GM18511 (cell line): ENCODE data around the gene C20orf96.
A peak's percentile ranks its signal among the peaks of the same experiment; 100 is the strongest.

Source experiments
- ATAC-seq: cut with Tn5 transposase; IDR thresholded peaks from one replicate; pipeline ENCODE4 v1.9.1; 2021; ENCODE audit warnings: mild to moderate bottlenecking, moderate library complexity; ENCODE audit not compliant: unreplicated experiment

C20orf96 gene

GRCh38 chr20:312067-312466, 21.5 kb upstream of the C20orf96 start:
- no peak for ATAC-seq

- ATAC-seq, result no peak
Measured at GRCh38 chr20:311609-312008, 21.1 kb upstream of the C20orf96 start.

GRCh38 chr20:310645-311044, 20.1 kb upstream of the C20orf96 start:
- no peak for ATAC-seq

GRCh38 chr20:309841-310644, 19.5 kb upstream of the C20orf96 start:
- peak; percentile 99 for ATAC-seq

GRCh38 chr20:309306-309840, 18.8 kb upstream of the C20orf96 start:
- no peak for ATAC-seq

GRCh38 chr20:308427-309038, 18.0 kb upstream of the C20orf96 start:
- ATAC-seq, result no peak

- ATAC-seq, result no peak
Measured at GRCh38 chr20:305745-306144, 15.2 kb upstream of the C20orf96 start.

GRCh38 chr20:301886-302848, 11.6 kb upstream of the C20orf96 start:
- no peak for ATAC-seq

GRCh38 chr20:300345-300990, 9.9 kb upstream of the C20orf96 start:
- ATAC-seq, result no peak

- ATAC-seq, result no peak
Measured at GRCh38 chr20:298776-299391, 8.3 kb upstream of the C20orf96 start.

GRCh38 chr20:297925-298775, 7.6 kb upstream of the C20orf96 start:
- peak; percentile 27 for ATAC-seq

GRCh38 chr20:297098-297924, 6.8 kb upstream of the C20orf96 start, which contains the start of gene ZCCHC3:
Gene ZCCHC3 (plus strand): TSS chr20:297570. CDS start chr20:297587, 17 bp downstream.
- peak; percentile 83 for ATAC-seq

- no peak for ATAC-seq
Measured at GRCh38 chr20:295804-296203, 5.3 kb upstream of the C20orf96 start.

- no peak for ATAC-seq
Measured at GRCh38 chr20:294602-295001, 4.1 kb upstream of the C20orf96 start.

- no peak for ATAC-seq
Measured at GRCh38 chr20:289693-290083, 862 bp downstream of the C20orf96 start.

GRCh38 chr20:288956-289692, 1.4 kb downstream of the C20orf96 start:
- no peak for ATAC-seq

GRCh38 chr20:286508-286907, 4.0 kb downstream of the C20orf96 start:
- ATAC-seq, result no peak

GRCh38 chr20:284172-284571, 6.4 kb downstream of the C20orf96 start:
- ATAC-seq, result no peak
